ENCODE data around the gene CYP1A1. TPM values are rescaled to one million over a fixed set of nuclear protein-coding genes. Genes with fewer than 3 reads are reported as not detected.
"Not testable (repeated sequence)": the region's sequence is repeated elsewhere in the genome, so short reads cannot be mapped to it uniquely, and the experiment has no call there.

CYP1A1 gene
- total and polyA plus RNA-seq, 2 experiments from 2014 or later, result 17.0 to 19.1 TPM

DNA sequence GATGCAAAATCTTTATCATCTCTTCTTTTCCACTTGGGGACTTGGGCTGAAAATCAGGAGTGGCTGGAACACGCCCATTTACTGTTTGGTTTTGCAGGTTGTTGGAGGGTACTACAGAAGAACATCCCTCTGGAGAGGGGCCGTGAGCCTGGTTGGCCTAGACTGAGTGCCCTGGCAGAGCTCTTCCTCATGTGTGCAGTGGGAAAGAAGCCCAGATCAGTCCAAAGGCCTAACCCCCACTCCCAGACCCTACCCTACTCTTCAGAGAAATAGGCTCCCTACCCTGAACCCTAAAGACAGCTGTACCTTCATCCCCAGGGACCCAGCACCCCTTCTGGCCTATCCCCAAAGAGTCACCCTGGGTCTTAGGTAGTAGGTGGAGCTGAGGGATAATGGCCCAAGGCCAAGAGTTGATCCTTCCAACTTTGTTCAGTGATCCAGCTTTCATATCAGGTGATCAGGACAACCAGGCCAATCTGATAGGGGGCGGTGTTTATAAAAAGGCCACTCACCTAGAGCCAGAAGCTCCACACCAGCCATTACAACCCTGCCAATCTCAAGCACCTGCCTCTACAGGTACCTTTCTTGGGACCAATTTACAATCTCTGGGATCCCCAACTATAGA is 23.1 kb upstream of the CYP1A1 start, which contains the start of gene CYP1A2:
Gene CYP1A2, plus strand, starts transcription at position 524 of the 625 bp plus-strand sequence. CDS start 894 bp downstream, outside the sequence.
- TF ChIP-seq, protein P1, sequence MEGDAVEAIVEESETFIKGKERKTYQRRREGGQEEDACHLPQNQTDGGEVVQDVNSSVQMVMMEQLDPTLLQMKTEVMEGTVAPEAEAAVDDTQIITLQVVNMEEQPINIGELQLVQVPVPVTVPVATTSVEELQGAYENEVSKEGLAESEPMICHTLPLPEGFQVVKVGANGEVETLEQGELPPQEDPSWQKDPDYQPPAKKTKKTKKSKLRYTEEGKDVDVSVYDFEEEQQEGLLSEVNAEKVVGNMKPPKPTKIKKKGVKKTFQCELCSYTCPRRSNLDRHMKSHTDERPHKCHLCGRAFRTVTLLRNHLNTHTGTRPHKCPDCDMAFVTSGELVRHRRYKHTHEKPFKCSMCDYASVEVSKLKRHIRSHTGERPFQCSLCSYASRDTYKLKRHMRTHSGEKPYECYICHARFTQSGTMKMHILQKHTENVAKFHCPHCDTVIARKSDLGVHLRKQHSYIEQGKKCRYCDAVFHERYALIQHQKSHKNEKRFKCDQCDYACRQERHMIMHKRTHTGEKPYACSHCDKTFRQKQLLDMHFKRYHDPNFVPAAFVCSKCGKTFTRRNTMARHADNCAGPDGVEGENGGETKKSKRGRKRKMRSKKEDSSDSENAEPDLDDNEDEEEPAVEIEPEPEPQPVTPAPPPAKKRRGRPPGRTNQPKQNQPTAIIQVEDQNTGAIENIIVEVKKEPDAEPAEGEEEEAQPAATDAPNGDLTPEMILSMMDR (IDR thresholded peaks at IDR 0.05; ENCODE audit: poor library complexity), result no peak
- TF ChIP-seq EZH2phosphoT487 (IDR thresholded peaks at IDR 0.05; ENCODE audit: low read depth, severe bottlenecking, unreplicated experiment), result no peak
- TF ChIP-seq EZH2 (IDR thresholded peaks at IDR 0.05; ENCODE audit: borderline replicate concordance), result no peak
- WGBS (ENCODE audit: low lambda C conversion rate, missing lambda C conversion rate), result 78% methylated on average over 3 of the region's 3 CpGs
- H3K9me3 ChIP-seq (ENCODE audit: low read depth), result no peaks in the 10 kb centered on the region
- H3K9me2 ChIP-seq (replicated peaks; ENCODE audit: insufficient read depth), result no peaks in the 10 kb centered on the region
- no peaks in the 10 kb centered on the region for H4K20me1 ChIP-seq (ENCODE audit: insufficient read depth, poor library complexity, severe bottlenecking)
- no peak within 1 kb of the TSS for H2AFZ ChIP-seq
- no peak for DNase-seq (ENCODE audit: low spot score)
- H3K4me1 ChIP-seq (ENCODE audit: insufficient read depth), result no peaks in the 10 kb centered on the region
- H3K4me3 ChIP-seq, result no peak within 1 kb of the TSS
- H3K79me2 ChIP-seq, result no peaks in the 10 kb centered on the region
- no peak within 1 kb of the TSS for H3K4me2 ChIP-seq
- H3K27ac ChIP-seq, result no peak within 1 kb of the TSS
- no peaks in the 10 kb centered on the region for H3K36me3 ChIP-seq (replicated peaks; ENCODE audit: insufficient read depth, low read depth)
- H3K27me3 ChIP-seq, result no peaks in the 10 kb centered on the region

DNA sequence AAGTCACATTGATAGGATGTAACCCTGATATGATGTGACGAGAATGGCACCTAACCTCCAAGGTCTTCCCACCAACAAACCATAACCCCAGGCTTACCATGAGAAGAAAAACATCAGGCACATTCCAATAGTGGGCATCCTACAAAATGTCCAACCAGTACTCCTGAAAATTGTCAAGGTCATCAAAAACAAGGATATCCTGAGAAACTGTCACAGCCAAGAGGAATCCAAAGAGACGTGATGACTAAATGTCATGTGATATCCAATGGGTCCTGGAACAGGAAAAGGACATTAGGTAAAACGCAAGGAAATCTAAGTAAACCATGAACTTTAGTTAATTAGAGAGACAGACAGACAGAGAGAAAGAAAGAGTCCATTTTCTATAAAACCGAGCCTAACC is 21.1 kb upstream of the CYP1A1 start:
- TF ChIP-seq EZH2 (IDR thresholded peaks at IDR 0.05; ENCODE audit: borderline replicate concordance), result no peak
- TF ChIP-seq, protein P1 (IDR thresholded peaks at IDR 0.05; ENCODE audit: poor library complexity), result no peak
- no peak for TF ChIP-seq EZH2phosphoT487 (IDR thresholded peaks at IDR 0.05; ENCODE audit: low read depth, severe bottlenecking, unreplicated experiment)
- Histone ChIP-seq H3K9me2 (replicated peaks; ENCODE audit: insufficient read depth) (no peaks in the 10 kb centered on the region), H3K4me1 (ENCODE audit: insufficient read depth) (no peaks in the 10 kb centered on the region), H3K36me3 (replicated peaks; ENCODE audit: insufficient read depth, low read depth) (no peaks in the 10 kb centered on the region), H2AFZ (no peak overlapping the region), H3K27ac (no peak overlapping the region), H3K27me3 (no peaks in the 10 kb centered on the region), H3K4me3 (no peak overlapping the region), H4K20me1 (ENCODE audit: insufficient read depth, poor library complexity, severe bottlenecking) (no peaks in the 10 kb centered on the region), H3K9me3 (ENCODE audit: low read depth) (no peaks in the 10 kb centered on the region), H3K4me2 (no peak overlapping the region), H3K79me2 (no peaks in the 10 kb centered on the region)
- 81% methylated on average over 4 of the region's 4 CpGs for WGBS (ENCODE audit: low lambda C conversion rate, missing lambda C conversion rate)
- DNase-seq (ENCODE audit: low spot score), result no peak

DNA sequence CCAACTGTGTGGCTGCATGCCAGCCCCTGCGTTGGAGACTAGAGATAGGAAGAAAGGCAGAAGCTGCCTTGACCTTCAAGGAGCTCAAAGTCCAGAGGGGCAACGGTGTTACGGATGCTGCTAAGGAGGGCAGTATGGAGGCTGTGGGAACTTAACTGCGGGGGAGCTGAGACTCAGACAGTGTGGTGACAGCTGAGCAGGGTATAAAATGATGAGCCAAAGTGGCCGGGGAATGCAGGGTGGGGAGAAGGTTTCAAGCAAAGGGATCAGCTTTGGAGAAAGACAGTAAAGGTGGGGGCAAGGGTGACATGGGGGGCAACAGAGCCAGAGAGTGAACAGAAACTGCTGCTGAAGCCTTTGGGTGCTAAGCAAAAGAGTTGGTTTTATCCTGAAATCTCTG is 17.1 kb upstream of the CYP1A1 start:
- Histone ChIP-seq H3K4me3 (no peak overlapping the region), H4K20me1 (ENCODE audit: insufficient read depth, poor library complexity, severe bottlenecking) (no peaks in the 10 kb centered on the region), H3K4me1 (ENCODE audit: insufficient read depth) (no peaks in the 10 kb centered on the region), H3K9me3 (ENCODE audit: low read depth) (no peaks in the 10 kb centered on the region), H3K4me2 (no peak overlapping the region), H3K36me3 (replicated peaks; ENCODE audit: insufficient read depth, low read depth) (no peaks in the 10 kb centered on the region), H3K27ac (no peak overlapping the region), H2AFZ (no peak overlapping the region), H3K79me2 (no peaks in the 10 kb centered on the region), H3K27me3 (no peaks in the 10 kb centered on the region), H3K9me2 (replicated peaks; ENCODE audit: insufficient read depth) (no peaks in the 10 kb centered on the region)
- no peak for TF ChIP-seq EZH2 (IDR thresholded peaks at IDR 0.05; ENCODE audit: borderline replicate concordance)
- TF ChIP-seq, protein P1 (IDR thresholded peaks at IDR 0.05; ENCODE audit: poor library complexity), result no peak
- no peak for TF ChIP-seq EZH2phosphoT487 (IDR thresholded peaks at IDR 0.05; ENCODE audit: low read depth, severe bottlenecking, unreplicated experiment)
- WGBS (ENCODE audit: low lambda C conversion rate, missing lambda C conversion rate), result 92% methylated on average over 5 of the region's 5 CpGs
- no peak for DNase-seq (ENCODE audit: low spot score)

DNA sequence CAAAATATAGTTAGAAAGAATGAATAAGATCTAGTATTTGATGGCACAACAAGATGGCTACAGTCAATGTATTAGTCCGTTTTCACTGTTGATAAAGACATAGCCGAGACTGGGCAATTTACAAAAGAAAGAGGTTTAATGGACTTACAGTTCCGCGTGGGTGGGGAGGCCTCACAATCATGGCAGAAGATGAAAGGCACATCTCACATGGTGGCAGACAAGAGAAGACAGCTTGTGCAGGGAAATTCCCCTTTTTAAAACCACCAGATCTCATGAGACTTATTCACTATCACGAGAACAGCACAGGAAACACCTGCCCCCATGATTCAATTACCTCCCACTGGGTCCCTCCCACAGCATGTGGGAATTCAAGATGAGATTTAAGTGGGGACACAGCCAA is 12.9 kb upstream of the CYP1A1 start:
- WGBS (ENCODE audit: low lambda C conversion rate, missing lambda C conversion rate), result 72% methylated on average over 5 of the region's 5 CpGs
- not testable (repeated sequence) for DNase-seq (ENCODE audit: low spot score); H3K27me3 ChIP-seq; H2AFZ ChIP-seq; H4K20me1 ChIP-seq (ENCODE audit: insufficient read depth, poor library complexity, severe bottlenecking); H3K9me3 ChIP-seq (ENCODE audit: low read depth); H3K9me2 ChIP-seq (replicated peaks; ENCODE audit: insufficient read depth); H3K36me3 ChIP-seq (replicated peaks; ENCODE audit: insufficient read depth, low read depth); H3K4me1 ChIP-seq (ENCODE audit: insufficient read depth); H3K79me2 ChIP-seq; H3K4me3 ChIP-seq; H3K4me2 ChIP-seq; H3K27ac ChIP-seq
